ENCODE measurements around the gene ATP5PF. TPM values are rescaled to one million over a fixed set of nuclear protein-coding genes. Genes with fewer than 3 reads are reported as not detected.

ATP5PF gene
- total RNA-seq, 5 donors from 2014 or later (not counting 1 experiment from before 2014, with no cell fraction given): 35.1 to 52.2 (median 46.6) TPM

DNA sequence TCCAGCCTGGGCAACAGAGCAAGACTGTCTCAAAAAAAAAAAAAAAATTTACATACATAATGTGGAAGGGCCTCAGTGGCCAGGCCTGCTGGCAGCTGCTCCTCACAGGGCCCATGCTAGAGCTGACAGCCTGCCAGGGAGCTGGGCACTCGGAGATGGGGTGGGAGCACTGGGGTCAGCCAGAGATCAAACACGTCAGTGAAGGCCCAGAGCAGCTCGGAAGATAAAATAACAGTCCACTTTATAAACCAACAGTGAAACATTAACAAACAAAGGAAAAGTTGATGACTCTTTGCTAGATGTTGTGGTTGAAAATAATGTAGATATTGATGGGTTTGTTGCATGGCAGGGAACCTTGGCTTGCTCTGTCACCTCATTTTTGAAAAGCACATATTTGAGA, 42.7 kb downstream of the ATP5PF start:
- Histone ChIP-seq H3K4me3 (ENCODE audit: control insufficient read depth in 1 of 2, extremely low read depth in 1 of 2, low read length in 1 of 2) (no peak overlapping the region), H3K27ac (ENCODE audit: low read length) (no peak overlapping the region), H3K36me3 (ENCODE audit: control insufficient read depth in 2 of 2, extremely low read depth in 1 of 2, insufficient read depth in 1 of 2, low read length in 1 of 2) (no peaks in the 10 kb centered on the region), H3K4me1 (ENCODE audit: control insufficient read depth in 1 of 2, extremely low read depth in 1 of 2, insufficient read depth in 2 of 2, low read length in 2 of 2) (no peaks in the 10 kb centered on the region), H3K27me3 (replicated peaks in 1 of 2; ENCODE audit: control insufficient read depth in 2 of 2, extremely low read depth in 1 of 2, insufficient read depth in 2 of 2, low read length in 1 of 2) (no peaks in the 10 kb centered on the region), H3K9me3 (no peaks in the 10 kb centered on the region)
- CTCF ChIA-PET: no interaction called here
- peaks cover 2 to 5% of the 10 kb centered on the region in 2 donors for H3K27me3 Mint-ChIP-seq
- no CpG with 5 or more reads among the region's 3 CpGs for WGBS (ENCODE audit: insufficient coverage)
- H3K27ac Mint-ChIP-seq: no peak overlapping the region
- DNase-seq (no peak), ATAC-seq (replicated peaks in 1 of 4) (no peak)
- no peaks in the 10 kb centered on the region for H3K9me3 Mint-ChIP-seq
- no peaks in the 10 kb centered on the region for H3K4me1 Mint-ChIP-seq
- no peaks in the 10 kb centered on the region for H3K36me3 Mint-ChIP-seq
- POLR2A ChIA-PET: no interaction called here
- H3K4me3 Mint-ChIP-seq: no peak overlapping the region

DNA sequence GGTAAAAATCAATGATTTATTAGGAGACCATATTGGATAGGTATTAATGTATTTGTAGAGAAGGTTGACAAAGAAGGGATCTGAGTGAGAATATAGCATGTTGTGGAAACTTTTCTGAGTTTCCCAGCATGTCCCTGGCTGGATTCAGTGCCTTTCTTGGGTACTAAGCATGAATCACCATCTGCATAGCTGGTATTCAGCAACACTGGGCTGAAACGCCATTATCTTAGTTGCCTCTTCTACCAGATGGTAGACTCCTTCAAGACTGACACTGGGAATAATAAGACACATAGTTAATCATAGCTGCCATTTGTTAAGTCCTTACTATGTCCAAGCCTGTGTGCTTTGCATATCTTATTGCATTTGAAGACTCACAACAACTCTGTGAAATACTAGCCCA, 45.5 kb downstream of the ATP5PF start:
- H3K4me3 ChIP-seq (ENCODE audit: control insufficient read depth in 1 of 2, extremely low read depth in 1 of 2, low read length in 1 of 2): no peak overlapping the region
- H3K36me3 ChIP-seq (ENCODE audit: control insufficient read depth in 2 of 2, extremely low read depth in 1 of 2, insufficient read depth in 1 of 2, low read length in 1 of 2): no peaks in the 10 kb centered on the region
- Mint-ChIP-seq H3K27me3 (peaks cover 3 to 10% of the 10 kb centered on the region in 2 donors), H3K4me1 (no peaks in the 10 kb centered on the region), H3K27ac (no peak overlapping the region), H3K9me3 (no peaks in the 10 kb centered on the region), H3K4me3 (no peak overlapping the region), H3K36me3 (no peaks in the 10 kb centered on the region)
- H3K27ac ChIP-seq (ENCODE audit: low read length): no peak overlapping the region
- 100% methylated on average over 1 of the region's 1 CpG for WGBS (ENCODE audit: insufficient coverage)
- ATAC-seq (replicated peaks in 1 of 4) (no peak), DNase-seq (no peak)
- ChIA-PET POLR2A (no interaction called here), CTCF (no interaction called here)
- H3K4me1 ChIP-seq (ENCODE audit: control insufficient read depth in 1 of 2, extremely low read depth in 1 of 2, insufficient read depth in 2 of 2, low read length in 2 of 2): no peaks in the 10 kb centered on the region
- H3K9me3 ChIP-seq: no peaks in the 10 kb centered on the region
- H3K27me3 ChIP-seq (replicated peaks in 1 of 2; ENCODE audit: control insufficient read depth in 2 of 2, extremely low read depth in 1 of 2, insufficient read depth in 2 of 2, low read length in 1 of 2): no peaks in the 10 kb centered on the region

DNA sequence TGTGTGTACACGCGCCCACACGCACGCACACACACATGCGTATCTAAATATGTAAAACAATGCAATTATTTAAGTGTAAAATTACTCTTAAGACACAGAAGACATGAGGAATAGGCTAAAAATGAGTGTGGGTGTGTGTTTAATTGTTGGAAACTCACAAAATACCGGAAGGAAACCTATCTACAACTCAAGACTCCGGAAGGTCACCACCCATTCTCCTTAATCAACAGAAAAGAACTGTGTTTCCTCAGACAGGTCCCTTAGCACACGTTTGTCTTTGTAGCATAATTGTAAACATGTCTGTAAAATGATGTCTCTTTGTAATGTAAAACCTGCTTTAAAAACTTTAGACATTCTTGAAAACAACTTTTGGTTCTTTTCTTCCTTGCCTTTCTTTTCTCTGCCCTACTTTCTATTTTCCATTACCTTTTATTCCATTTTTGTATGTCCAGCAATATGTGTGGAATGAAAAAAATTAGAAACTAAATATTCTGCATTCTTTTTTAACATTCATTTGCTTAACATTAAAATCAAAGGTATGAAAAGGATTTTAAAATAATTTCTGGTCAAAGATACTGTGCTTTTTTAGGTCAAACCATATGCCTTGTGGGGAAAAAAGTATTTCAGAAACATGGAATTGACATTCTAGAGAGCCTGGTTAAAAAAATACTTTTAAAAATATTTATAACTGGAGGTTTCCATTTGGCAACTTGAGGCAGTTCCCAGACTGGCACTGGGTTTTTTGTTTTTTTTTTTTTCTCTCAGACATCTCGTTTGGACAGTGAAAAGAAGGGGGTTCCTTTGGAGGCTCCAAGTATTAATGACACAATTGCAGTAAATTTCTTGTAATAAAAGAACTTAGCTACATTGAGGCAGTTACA, 46.2 kb downstream of the ATP5PF start:
- H3K36me3 ChIP-seq (ENCODE audit: control insufficient read depth in 2 of 2, extremely low read depth in 1 of 2, insufficient read depth in 1 of 2, low read length in 1 of 2): no peaks in the 10 kb centered on the region
- ATAC-seq (replicated peaks in 1 of 4) (no peak), DNase-seq (no peak)
- H3K4me3 ChIP-seq (ENCODE audit: control insufficient read depth in 1 of 2, extremely low read depth in 1 of 2, low read length in 1 of 2): no peak overlapping the region
- ChIA-PET POLR2A (no interaction called here), CTCF (no interaction called here)
- Mint-ChIP-seq H3K4me1 (no peaks in the 10 kb centered on the region), H3K9me3 (no peaks in the 10 kb centered on the region), H3K36me3 (no peaks in the 10 kb centered on the region), H3K4me3 (no peak overlapping the region), H3K27me3 (peaks cover 3 to 13% of the 10 kb centered on the region in 2 donors), H3K27ac (no peak overlapping the region)
- no peaks in the 10 kb centered on the region for H3K27me3 ChIP-seq (replicated peaks in 1 of 2; ENCODE audit: control insufficient read depth in 2 of 2, extremely low read depth in 1 of 2, insufficient read depth in 2 of 2, low read length in 1 of 2)
- H3K4me1 ChIP-seq (ENCODE audit: control insufficient read depth in 1 of 2, extremely low read depth in 1 of 2, insufficient read depth in 2 of 2, low read length in 2 of 2): no peaks in the 10 kb centered on the region
- H3K9me3 ChIP-seq: no peaks in the 10 kb centered on the region
- no CpG with 5 or more reads among the region's 9 CpGs for WGBS (ENCODE audit: insufficient coverage)
- H3K27ac ChIP-seq (ENCODE audit: low read length): no peak overlapping the region

DNA sequence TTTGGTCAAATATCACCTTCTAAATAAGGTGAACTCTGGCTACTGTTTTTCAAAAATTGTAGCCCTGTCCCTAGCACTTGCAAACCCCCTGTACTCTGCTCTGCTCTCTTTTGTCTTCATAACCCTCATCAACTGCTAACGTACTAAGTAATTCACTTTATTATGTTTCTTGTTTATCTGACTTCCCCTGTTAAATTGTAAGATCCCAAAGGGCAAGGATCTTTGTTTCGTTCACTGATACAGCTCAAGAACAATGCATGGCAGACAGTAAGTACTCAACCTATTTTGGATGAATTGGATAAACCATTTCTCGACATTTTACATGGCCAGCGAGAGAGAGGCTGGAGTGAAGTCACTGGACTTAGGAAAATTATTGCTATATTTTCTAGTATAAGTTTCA, 46.9 kb downstream of the ATP5PF start:
- H3K4me1 ChIP-seq (ENCODE audit: control insufficient read depth in 1 of 2, extremely low read depth in 1 of 2, insufficient read depth in 2 of 2, low read length in 2 of 2): no peaks in the 10 kb centered on the region
- Mint-ChIP-seq H3K27me3 (peaks cover 5 to 13% of the 10 kb centered on the region in 2 donors), H3K4me1 (no peaks in the 10 kb centered on the region), H3K36me3 (no peaks in the 10 kb centered on the region), H3K27ac (no peak overlapping the region), H3K4me3 (no peak overlapping the region), H3K9me3 (no peaks in the 10 kb centered on the region)
- DNase-seq (no peak), ATAC-seq (replicated peaks in 1 of 4) (no peak)
- CTCF ChIA-PET: no interaction called here
- H3K4me3 ChIP-seq (ENCODE audit: control insufficient read depth in 1 of 2, extremely low read depth in 1 of 2, low read length in 1 of 2): no peak overlapping the region
- H3K9me3 ChIP-seq: no peaks in the 10 kb centered on the region
- H3K36me3 ChIP-seq (ENCODE audit: control insufficient read depth in 2 of 2, extremely low read depth in 1 of 2, insufficient read depth in 1 of 2, low read length in 1 of 2): no peaks in the 10 kb centered on the region
- no peaks in the 10 kb centered on the region for H3K27me3 ChIP-seq (replicated peaks in 1 of 2; ENCODE audit: control insufficient read depth in 2 of 2, extremely low read depth in 1 of 2, insufficient read depth in 2 of 2, low read length in 1 of 2)
- H3K27ac ChIP-seq (ENCODE audit: low read length): no peak overlapping the region
- POLR2A ChIA-PET: no interaction called here
- WGBS (ENCODE audit: insufficient coverage): 100% methylated on average over 1 of the region's 4 CpGs

DNA sequence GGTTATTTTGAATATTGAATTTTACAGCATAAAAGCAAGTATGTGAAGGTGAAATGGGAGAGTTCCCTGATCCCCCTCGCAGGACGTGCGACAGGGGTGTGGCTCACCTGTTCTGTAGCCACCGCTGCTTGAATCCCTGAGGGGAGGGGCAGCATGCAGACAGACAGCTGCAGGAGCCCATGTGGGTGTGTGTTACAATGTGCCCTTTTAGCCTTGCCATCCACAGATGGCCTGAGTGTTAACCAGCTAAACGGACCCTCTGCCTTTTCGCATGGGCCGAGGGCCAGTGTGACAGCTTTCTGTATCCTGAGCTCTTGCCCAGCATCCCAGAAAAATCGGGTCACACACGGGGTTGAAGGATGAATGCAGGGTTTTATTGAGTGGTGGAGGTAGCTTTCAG, 52.3 kb downstream of the ATP5PF start:
- Mint-ChIP-seq H3K4me3 (no peak overlapping the region), H3K27me3 (peaks cover 3 to 7% of the 10 kb centered on the region in 2 donors), H3K9me3 (no peaks in the 10 kb centered on the region), H3K27ac (no peak overlapping the region), H3K4me1 (no peaks in the 10 kb centered on the region), H3K36me3 (no peaks in the 10 kb centered on the region)
- no peak for ATAC-seq (replicated peaks in 1 of 4)
- H3K4me1 ChIP-seq (ENCODE audit: control insufficient read depth in 1 of 2, extremely low read depth in 1 of 2, insufficient read depth in 2 of 2, low read length in 2 of 2): no peaks in the 10 kb centered on the region
- DNase-seq: no peak
- no peaks in the 10 kb centered on the region for H3K27me3 ChIP-seq (replicated peaks in 1 of 2; ENCODE audit: control insufficient read depth in 2 of 2, extremely low read depth in 1 of 2, insufficient read depth in 2 of 2, low read length in 1 of 2)
- ChIA-PET CTCF (no interaction called here), POLR2A (interaction anchor here in 1 of 2 donors (0.5 kb wide), 1 partner anchor 12 kb away, joined by 5 read pairs; no protein-coding TSS in a partner anchor)
- H3K9me3 ChIP-seq: no peaks in the 10 kb centered on the region
- H3K4me3 ChIP-seq (ENCODE audit: control insufficient read depth in 1 of 2, extremely low read depth in 1 of 2, low read length in 1 of 2): no peak overlapping the region
- WGBS (ENCODE audit: insufficient coverage): 82% methylated on average over 9 of the region's 9 CpGs
- H3K27ac ChIP-seq (ENCODE audit: low read length): no peak overlapping the region
- H3K36me3 ChIP-seq (ENCODE audit: control insufficient read depth in 2 of 2, extremely low read depth in 1 of 2, insufficient read depth in 1 of 2, low read length in 1 of 2): no peaks in the 10 kb centered on the region

DNA sequence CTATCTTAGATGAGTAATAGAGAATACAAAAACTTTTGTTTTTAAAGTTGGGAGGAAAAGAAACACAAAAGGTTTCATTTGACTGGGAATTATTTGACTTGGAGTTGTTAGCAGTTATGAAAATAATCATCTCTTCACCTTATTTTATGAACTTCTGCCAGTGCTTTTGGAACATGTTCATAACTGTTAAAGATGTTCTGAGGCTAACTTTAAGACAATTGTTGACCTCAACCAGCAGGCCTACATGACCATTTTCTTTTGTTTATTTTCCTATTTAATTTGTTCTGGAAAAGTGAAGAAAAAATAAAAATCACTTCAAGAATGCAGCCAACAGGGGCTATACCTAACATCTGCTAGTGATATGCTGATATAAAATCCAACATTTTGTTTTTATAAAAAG, 58.3 kb downstream of the ATP5PF start:
- H3K36me3 ChIP-seq (ENCODE audit: control insufficient read depth in 2 of 2, extremely low read depth in 1 of 2, insufficient read depth in 1 of 2, low read length in 1 of 2): no peaks in the 10 kb centered on the region
- no peaks in the 10 kb centered on the region for H3K9me3 ChIP-seq
- Mint-ChIP-seq H3K27ac (no peak overlapping the region), H3K4me1 (no peaks in the 10 kb centered on the region), H3K4me3 (no peak overlapping the region), H3K9me3 (no peaks in the 10 kb centered on the region), H3K36me3 (no peaks in the 10 kb centered on the region), H3K27me3 (peaks cover 4 to 5% of the 10 kb centered on the region in 2 donors)
- no peak overlapping the region for H3K27ac ChIP-seq (ENCODE audit: low read length)
- no peak overlapping the region for H3K4me3 ChIP-seq (ENCODE audit: control insufficient read depth in 1 of 2, extremely low read depth in 1 of 2, low read length in 1 of 2)
- ATAC-seq (replicated peaks in 1 of 4): no peak
- H3K4me1 ChIP-seq (ENCODE audit: control insufficient read depth in 1 of 2, extremely low read depth in 1 of 2, insufficient read depth in 2 of 2, low read length in 2 of 2): no peaks in the 10 kb centered on the region
- no peaks in the 10 kb centered on the region for H3K27me3 ChIP-seq (replicated peaks in 1 of 2; ENCODE audit: control insufficient read depth in 2 of 2, extremely low read depth in 1 of 2, insufficient read depth in 2 of 2, low read length in 1 of 2)
- ChIA-PET CTCF (no interaction called here), POLR2A (no interaction called here)
- no peak for DNase-seq
